Measurements from ENCODE around the gene TCF12.
"Not testable (repeated sequence)": the region's sequence is repeated elsewhere in the genome, so short reads cannot be mapped to it uniquely, and the experiment has no call there.

TCF12 gene

DNA sequence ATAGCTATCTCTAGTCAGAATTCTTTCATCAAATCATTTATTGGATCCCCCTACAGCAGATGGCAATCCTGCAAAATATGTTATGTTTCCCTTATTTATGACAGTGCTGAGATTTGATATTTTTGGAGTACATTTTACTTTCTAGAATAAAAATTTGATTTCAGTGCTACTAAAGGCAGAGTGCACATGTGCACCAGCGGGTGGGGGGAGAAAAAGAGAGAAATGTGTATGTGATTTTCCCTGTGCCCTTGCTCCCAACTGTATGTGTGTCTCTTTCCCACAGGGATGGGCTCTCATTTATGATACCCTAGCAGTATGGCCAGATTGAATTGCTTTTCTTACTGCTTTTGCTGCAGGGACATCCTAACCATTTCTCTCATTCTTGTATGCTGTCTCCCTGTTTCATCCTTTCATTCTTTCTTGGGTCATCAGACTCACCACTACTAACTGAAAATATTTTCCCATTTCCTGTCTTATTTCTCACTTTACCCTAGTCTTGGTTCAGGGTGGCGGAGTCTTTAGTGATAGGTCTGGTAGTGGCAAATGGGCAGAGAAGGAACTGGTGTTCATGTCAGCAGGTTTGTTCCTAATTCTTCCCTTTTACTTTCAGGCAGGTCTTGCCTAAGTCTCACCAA lies 140.7 kb downstream of the TCF12 start:
- no peak for DNase-seq

DNA sequence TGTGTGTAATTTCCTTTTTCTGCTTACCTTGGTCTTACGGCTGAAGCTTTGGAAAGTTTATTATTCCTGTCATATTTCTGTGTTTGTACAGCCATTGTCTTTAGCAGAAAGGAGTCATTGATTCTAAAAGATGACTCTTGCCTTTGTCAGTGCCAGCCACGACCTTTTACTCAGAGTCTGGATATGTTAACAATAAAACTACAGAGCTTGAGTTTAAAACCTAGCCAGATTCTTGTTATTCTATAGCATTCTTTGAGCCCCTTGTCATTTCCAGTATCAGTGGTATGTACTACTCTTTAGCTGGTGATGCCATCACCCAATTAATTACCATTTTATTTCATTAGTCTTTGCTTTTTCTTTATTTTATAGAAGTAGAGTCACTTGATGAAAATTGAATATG lies 142.4 kb downstream of the TCF12 start:
- DNase-seq, result no peak

- DNase-seq, result no peak
Measured at GRCh38 chr15:57061281-57061680, 142.8 kb downstream of the TCF12 start.

DNA sequence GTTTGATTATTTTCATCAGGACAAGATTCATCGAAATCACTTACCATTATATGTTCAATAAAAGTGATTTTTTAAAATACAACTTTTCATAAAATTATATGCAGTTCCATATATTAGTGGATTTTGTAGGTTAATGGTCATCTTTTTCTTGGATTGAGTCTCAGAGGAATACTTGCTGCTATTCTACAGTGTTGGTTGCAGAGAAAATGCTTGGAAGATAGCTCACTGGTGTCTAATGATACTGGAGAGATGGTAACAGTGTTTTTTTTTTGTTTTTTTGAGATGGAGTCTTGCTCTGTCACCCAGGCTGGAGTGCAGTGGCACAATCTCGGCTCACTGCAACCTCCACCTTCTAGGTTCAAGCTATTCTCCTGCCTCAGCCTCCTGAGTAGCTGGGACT lies 143.3 kb downstream of the TCF12 start:
- DNase-seq, result no peak

GRCh38 chr15:57064033-57064432 lies 145.6 kb downstream of the TCF12 start:
- DNase-seq, result no peak

- DNase-seq, result no peak
Measured at GRCh38 chr15:57069423-57069822, 151.0 kb downstream of the TCF12 start.

- DNase-seq, result no peak
Measured at GRCh38 chr15:57070674-57071073, 152.2 kb downstream of the TCF12 start.

GRCh38 chr15:57079446-57079845 lies 161.0 kb downstream of the TCF12 start:
- DNase-seq, result no peak

DNA sequence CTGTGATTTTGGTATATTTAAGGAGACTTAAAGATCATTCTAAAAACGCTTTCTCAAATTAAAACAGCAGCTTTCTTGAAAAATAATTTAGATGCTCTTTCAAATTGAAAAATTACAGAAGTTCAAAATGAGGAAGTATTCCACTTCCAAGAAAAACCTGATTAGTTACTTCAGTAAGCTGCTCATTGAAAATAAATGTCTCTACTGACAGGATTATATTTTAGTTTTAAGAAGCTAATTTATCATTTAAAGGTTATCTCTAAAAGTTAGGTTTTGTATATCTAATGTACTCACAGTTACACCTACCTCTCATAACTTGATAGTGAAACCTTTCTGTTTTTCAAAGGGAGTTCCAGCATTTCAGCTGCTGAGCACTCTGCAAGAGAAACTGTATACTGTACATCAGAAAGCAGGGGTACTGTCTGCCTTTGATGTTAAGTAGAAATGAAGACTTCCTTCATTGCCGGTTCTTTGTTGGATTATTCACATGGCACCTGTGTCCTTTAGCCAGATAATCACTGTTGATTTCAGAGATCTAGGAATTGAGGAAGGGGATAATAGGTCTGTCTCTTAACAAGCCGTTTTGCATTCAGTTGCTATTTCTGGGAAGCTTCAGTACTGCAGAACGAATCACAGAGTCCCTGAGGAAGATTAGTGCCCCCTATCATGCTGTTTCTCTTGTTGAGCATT lies 161.6 kb downstream of the TCF12 start:
- DNase-seq, result no peak

GRCh38 chr15:57082054-57082728 lies 163.7 kb downstream of the TCF12 start:
- DNase-seq, result no peak

- no peak for DNase-seq
Measured at GRCh38 chr15:57084192-57084591, 165.7 kb downstream of the TCF12 start.

GRCh38 chr15:57085267-57085666 lies 166.8 kb downstream of the TCF12 start:
- no peak for DNase-seq

DNA sequence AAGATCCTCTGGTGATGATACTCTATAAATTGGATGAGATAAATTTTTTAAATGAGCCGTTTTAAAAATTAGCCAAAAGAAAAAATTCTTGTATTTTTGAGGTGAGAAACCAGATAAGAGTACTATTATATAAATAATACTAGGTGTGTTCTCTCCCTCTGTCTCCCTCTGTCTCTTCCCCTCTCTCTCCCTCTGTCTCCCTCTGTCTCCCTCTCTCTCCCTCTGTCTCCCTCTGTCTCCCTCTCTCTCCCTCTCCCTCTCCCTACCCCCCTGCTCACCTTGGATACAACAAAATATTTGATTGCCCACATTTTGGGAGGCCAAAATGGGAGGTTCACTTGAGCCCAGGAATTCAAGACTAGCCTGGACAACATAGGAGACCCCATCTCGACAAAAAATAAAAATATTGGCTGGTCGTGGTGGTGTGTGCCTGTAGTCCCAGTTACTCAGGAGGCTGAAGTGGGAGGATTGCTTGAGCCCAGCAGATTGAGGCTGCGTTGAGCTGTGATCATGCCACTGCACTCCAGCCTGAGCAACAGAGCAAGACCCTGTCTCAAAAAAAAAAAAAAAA lies 168.5 kb downstream of the TCF12 start:
- no peak for DNase-seq

- no peak for DNase-seq
Measured at GRCh38 chr15:57089815-57090495, 171.5 kb downstream of the TCF12 start.

DNA sequence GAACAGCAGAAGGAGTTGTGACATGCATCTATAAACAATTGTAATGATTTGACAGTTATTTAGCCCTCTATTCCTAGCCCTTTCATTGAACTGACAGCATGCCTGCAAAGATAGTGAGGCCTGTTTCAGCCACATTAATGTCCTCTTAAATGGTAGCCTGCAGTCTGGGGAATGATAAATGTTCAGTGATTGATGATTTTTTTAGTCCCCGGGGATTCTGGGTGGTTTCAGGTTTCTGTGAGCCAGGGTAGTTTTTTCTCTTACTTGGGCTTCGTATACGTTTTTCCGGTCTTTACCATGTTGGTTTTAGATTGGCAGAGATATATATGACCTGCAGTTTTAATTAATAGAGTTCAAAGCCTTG lies 172.0 kb downstream of the TCF12 start:
- no peak for DNase-seq

GRCh38 chr15:57091636-57092035 lies 173.2 kb downstream of the TCF12 start:
- no peak for DNase-seq

DNA sequence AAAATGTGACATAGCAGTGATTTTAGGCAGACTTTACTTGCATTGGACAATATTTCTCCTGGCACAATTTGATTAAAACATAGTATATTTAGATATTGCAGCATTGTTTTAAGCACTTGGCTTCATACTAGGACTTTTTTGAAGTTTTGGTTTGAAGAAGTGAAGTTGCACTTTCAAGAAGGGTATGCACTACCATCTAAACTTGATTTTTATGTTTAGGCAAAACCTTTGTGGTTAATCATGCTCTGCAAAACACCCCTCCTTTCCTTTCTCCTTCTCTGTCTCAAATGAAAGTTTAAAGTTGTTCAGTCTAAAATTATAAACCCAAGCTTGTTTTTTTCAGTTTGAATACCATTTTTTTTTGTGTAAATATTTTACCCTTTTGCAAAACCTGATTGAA lies 173.8 kb downstream of the TCF12 start:
- no peak for DNase-seq

GRCh38 chr15:57094321-57095257 lies 176.1 kb downstream of the TCF12 start:
- DNase-seq, result no peak

DNA sequence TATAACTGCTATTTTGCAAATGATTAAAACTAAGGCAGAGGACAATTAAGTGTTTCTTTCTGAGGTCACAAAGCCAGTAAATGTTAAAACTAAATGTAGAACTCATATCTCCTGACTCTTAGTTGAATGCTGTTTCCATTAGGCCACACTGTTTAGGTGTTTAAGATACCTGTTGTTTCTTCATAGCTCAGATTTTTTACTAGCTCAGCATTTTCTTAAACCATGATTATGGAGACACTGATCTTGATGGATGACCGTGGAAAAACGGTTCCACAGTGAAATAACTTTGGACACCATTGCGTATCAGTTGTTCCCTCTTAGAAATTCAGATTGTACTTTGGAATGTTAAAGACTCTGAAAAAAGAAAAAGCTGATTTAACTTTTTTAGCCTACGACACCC lies 177.5 kb downstream of the TCF12 start:
- no peak for DNase-seq

DNA sequence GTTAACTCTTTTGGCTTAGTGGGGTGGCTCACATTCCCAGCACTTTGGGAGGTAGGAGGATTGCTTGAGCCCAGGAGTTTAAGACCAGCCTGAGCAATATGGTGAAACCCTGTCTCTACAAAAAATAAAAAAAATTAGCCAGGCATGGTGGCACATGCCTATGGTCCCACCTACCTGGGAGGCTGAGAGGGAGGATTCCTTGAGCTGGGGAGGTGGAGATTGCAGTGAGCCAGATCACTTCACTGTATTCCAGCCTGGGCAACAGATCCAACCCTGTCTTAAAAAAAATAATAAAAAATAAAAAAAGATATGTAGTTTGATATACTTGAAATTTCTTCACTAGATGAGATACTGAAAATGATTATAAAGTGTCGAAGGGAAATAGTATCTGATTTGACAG lies 178.8 kb downstream of the TCF12 start:
- DNase-seq, result no peak

DNA sequence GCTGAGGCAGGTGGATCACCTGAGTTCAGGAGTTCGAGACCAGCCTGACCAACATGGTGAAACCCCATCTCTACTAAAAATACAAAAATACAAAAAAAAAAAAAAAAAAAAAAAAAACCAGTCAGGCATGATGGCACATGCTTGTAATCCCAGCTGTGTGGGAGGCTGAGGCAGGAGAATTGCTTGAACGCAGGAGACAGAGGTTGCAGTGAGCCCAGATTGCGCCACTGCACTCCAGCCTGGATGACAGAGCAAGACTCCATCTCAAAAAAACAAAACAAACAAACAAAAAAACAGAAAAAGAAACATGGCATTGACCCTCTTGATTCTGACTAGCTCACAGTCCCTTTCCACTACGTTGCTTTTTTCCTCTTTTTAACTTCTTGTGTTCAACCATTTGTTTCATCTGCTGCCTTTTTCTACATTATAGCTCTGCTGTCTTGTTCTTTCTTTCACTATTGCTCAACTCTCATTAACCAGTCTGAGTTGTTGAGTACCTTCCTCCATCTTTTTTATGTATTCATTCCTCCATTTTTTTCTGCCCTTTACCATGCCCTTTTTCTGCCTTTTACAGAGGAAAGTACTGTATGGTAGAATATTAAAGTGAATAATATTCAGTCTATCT lies 179.6 kb downstream of the TCF12 start:
- DNase-seq, result not testable (repeated sequence)

- DNase-seq, result no peak
Measured at GRCh38 chr15:57098896-57099295, 180.5 kb downstream of the TCF12 start.
